GM12873 (cell line): ENCODE measurements around the gene KSR2.

Experiments
- CTCF ChIP-seq: IDR thresholded peaks from 2 replicates; pipeline ENCODE4 v1.5.1; 2012; ENCODE audit warnings: low read depth, mild to moderate bottlenecking, moderate library complexity, low read length, control low read depth; ENCODE audit not compliant: insufficient read depth; ENCODE audit errors: missing control alignments

The KSR2 gene

GRCh38 chr12:117481470-117481869 lies 487.3 kb downstream of the KSR2 start:
- no peak for TF ChIP-seq CTCF

GRCh38 chr12:117476341-117476740 lies 492.4 kb downstream of the KSR2 start:
- no peak for TF ChIP-seq CTCF

- no peak for TF ChIP-seq CTCF
Observed at GRCh38 chr12:117473856-117474255, 494.9 kb downstream of the KSR2 start.

GRCh38 chr12:117472983-117473382 lies 495.8 kb downstream of the KSR2 start:
- peak; percentile 45 for TF ChIP-seq CTCF

- TF ChIP-seq CTCF, result peak; percentile 71
Observed at GRCh38 chr12:117470804-117471203, 498.0 kb downstream of the KSR2 start.

GRCh38 chr12:117469883-117470483 lies 498.8 kb downstream of the KSR2 start:
- no peak for TF ChIP-seq CTCF

- TF ChIP-seq CTCF, result no peak
Observed at GRCh38 chr12:117468016-117468415, 500.8 kb downstream of the KSR2 start.

GRCh38 chr12:117467588-117467987 lies 501.2 kb downstream of the KSR2 start:
- TF ChIP-seq CTCF, result no peak
